Measurements from ENCODE around the gene MSANTD1.

DNA sequence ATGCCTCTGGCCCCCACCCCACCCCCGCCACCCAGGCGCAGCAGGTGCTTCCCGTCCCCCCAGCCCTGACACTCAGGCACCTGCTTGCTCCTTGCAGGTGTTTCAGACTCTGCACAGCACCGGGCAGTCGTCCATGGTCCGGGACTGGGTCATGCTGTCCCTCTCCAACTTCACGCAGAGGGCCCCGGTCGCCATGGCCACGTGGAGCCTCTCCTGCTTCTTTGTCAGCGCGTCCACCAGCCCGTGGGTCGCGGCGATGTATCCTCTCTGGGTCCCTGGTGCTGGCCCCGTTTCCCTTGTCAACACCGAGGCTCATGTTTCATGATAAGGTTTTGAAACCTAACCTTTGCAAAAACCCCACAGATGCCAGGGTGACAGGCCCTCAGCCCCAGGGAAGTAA lies 10.2 kb upstream of the MSANTD1 start:
- TF ChIP-seq POLR2A (IDR thresholded peaks at IDR 0.05; ENCODE audit: low read depth, low read length) (no peak), PAX5 (IDR thresholded peaks at IDR 0.05; ENCODE audit: insufficient read depth, low read length, severe bottlenecking) (no peak), POU2F2 (IDR thresholded peaks at IDR 0.05; ENCODE audit: low read depth, low read length) (no peak), SPI1 (IDR thresholded peaks at IDR 0.05; ENCODE audit: low read depth, low read length) (no peak)
